ENCODE results near the gene THBS4.

The THBS4 gene
- 0.09 to 0.77 (median 0.17) reads per million in 3 donors for total RNA-seq

DNA sequence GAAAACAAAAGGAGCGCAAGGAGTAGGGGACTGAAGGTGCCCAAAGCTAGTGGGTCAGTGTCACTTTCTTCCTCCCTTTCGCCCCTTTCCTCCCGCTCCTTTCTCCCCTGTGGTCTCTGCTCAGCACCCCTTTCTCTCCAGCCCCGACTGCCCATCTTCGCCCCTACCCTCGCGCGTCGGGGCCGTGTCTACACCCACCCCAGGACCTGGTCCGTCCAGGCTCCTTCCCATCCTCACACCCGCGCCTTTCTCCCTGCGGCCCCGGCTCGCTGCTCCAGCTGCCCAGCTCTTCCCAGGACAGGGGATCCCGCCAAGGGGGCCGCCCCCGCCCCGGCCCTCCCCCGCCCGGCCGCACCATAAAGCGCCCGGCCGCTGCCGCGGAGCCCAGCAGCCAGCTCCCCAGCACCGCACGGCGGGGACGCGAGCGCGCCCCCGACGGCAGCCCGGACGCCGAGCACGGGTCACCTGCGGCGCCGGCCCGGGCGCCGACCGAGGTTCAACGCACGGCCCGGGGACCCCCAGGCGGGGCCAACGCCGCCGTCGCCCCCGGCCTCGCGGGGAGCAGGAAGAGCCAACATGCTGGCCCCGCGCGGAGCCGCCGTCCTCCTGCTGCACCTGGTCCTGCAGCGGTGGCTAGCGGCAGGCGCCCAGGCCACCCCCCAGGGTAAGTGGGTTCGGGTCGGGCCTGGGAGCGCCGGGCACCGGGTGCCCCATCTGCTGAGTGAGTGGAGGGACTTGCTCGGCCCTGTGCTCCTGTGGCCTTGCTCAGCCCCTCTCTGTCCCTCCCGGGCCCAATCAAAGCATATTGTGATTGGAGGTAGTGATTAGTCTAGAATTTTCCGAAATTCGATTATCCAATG, at the start of gene THBS4:
TSS of gene THBS4 (plus strand) at position 387 of the 860 bp plus-strand sequence. CDS start at position 577, 190 bp downstream.
- Histone ChIP-seq H3K4me3 (ENCODE audit: insufficient read depth, low read depth, low read length, poor library complexity, severe bottlenecking) (no peak within 1 kb of the TSS), H3K27me3 (replicated peaks; ENCODE audit: control insufficient read depth, insufficient read depth, low read length, poor library complexity, severe bottlenecking) (peaks cover 9% of the 10 kb centered on the region), H3K4me1 (ENCODE audit: control insufficient read depth, insufficient read depth, low read length, poor library complexity, severe bottlenecking) (no peaks in the 10 kb centered on the region), H3K36me3 (ENCODE audit: control insufficient read depth, insufficient read depth, low read length) (no peaks in the 10 kb centered on the region), H3K9me3 (ENCODE audit: control insufficient read depth, low read length) (no peaks in the 10 kb centered on the region), H3K27ac (ENCODE audit: insufficient read depth, low read length, poor library complexity, severe bottlenecking) (no peak within 1 kb of the TSS)
- no peak for DNase-seq

DNA sequence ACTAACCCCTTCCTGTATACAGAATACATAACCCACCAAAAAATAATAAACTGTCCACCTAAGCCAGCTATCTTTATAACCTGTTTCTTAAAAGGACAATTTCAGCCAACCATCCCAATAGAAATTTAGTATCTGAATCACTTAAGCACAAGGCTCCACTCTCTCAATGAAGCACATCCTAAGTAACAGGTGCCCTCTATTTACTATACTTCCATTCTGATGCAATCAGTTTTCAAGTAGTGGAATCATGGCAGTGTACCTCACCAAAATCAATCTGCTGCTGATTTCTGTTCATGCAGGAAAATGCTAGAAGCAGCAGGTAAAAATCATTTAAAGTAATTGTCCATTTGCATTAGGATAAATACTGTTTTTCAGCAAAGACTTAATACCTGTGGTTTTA, 48.9 kb upstream of the THBS4 start:
- Histone ChIP-seq H3K27ac (ENCODE audit: insufficient read depth, low read length, poor library complexity, severe bottlenecking) (no peak overlapping the region), H3K27me3 (replicated peaks; ENCODE audit: control insufficient read depth, insufficient read depth, low read length, poor library complexity, severe bottlenecking) (no peaks in the 10 kb centered on the region), H3K4me1 (ENCODE audit: control insufficient read depth, insufficient read depth, low read length, poor library complexity, severe bottlenecking) (peaks cover 3% of the 10 kb centered on the region), H3K9me3 (ENCODE audit: control insufficient read depth, low read length) (no peaks in the 10 kb centered on the region), H3K36me3 (ENCODE audit: control insufficient read depth, insufficient read depth, low read length) (peaks cover 47% of the 10 kb centered on the region), H3K4me3 (ENCODE audit: insufficient read depth, low read depth, low read length, poor library complexity, severe bottlenecking) (no peak overlapping the region)
- no peak for DNase-seq

DNA sequence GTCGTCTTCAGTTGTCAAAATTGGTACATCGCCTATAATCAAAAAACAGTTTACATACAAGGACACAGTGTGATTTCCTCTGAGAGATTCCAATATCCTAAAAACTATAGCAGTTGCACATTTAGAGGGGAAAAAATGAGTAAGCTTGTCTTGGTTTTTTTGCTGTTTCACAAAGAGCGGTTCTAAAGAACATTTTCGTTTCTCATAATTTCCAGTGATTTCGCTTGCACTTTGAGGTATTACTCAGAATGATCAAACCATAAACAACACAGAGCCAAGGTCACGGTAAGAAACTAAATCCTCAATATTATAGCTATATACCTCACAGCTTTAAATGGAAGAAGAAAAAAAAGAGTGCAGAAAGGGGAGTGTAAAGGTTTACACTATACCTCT, 44.9 kb upstream of the THBS4 start:
- H3K4me3 ChIP-seq (ENCODE audit: insufficient read depth, low read depth, low read length, poor library complexity, severe bottlenecking): peak overlapping the region; percentile 89
- H3K4me1 ChIP-seq (ENCODE audit: control insufficient read depth, insufficient read depth, low read length, poor library complexity, severe bottlenecking): peaks cover 6% of the 10 kb centered on the region
- H3K27ac ChIP-seq (ENCODE audit: insufficient read depth, low read length, poor library complexity, severe bottlenecking): peak overlapping the region; percentile 74
- no peak for DNase-seq
- H3K9me3 ChIP-seq (ENCODE audit: control insufficient read depth, low read length): no peaks in the 10 kb centered on the region
- H3K27me3 ChIP-seq (replicated peaks; ENCODE audit: control insufficient read depth, insufficient read depth, low read length, poor library complexity, severe bottlenecking): no peaks in the 10 kb centered on the region
- peaks cover 20% of the 10 kb centered on the region for H3K36me3 ChIP-seq (ENCODE audit: control insufficient read depth, insufficient read depth, low read length)

DNA sequence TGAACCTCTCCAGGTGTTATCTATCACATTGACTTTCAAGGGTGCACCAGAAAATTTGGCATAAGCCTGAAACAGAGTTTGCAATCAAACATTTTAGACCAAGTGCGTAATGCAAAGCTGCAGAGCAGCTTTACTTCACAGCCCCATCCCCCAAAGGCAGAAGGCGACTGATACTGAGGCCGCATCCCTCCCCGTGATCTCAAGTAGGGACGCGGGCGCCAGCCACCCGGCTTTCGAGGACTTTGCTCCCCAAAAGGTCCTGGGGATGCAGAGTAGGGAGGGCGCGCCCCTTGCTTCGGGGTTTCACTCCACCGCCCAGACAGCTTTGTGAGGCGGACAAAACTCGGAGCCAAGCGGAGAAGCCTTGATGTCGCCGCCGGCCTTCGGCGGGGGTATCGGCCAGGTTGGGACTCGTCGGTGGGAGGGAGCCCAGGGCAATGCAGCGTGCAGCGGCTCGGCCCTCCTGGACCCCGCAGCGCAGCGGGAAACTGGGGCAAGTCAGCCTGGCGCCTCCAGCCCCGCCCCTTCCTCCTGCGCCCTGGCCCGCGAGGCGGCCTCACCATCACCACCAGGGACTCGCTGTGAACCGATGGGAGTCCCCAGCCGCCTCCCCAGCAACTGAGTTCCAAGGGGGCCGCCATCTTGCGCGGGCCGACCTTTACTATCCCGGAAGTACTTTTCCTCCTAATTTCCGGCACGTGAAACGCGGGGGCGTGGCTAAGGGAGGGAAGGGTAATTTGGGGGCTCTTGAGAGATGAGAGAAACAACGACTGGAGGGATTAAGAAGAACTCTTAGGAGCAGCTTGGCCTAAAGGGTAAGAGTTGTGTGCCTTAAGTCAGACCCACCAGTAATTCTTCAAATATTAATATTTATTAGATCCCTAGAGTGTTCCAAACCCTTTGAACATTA, 44.3 kb upstream of the THBS4 start, which contains the start of gene MTX3:
TSS of gene MTX3 (minus strand) at position 665 of the 910 bp plus-strand sequence. CDS start at position 641, 24 bp downstream.
- Histone ChIP-seq H3K4me3 (ENCODE audit: insufficient read depth, low read depth, low read length, poor library complexity, severe bottlenecking) (peak within 1 kb of the TSS; percentile 89), H3K36me3 (ENCODE audit: control insufficient read depth, insufficient read depth, low read length) (peaks cover 15% of the 10 kb centered on the region), H3K27ac (ENCODE audit: insufficient read depth, low read length, poor library complexity, severe bottlenecking) (peak within 1 kb of the TSS; percentile 74), H3K9me3 (ENCODE audit: control insufficient read depth, low read length) (no peaks in the 10 kb centered on the region), H3K4me1 (ENCODE audit: control insufficient read depth, insufficient read depth, low read length, poor library complexity, severe bottlenecking) (peaks cover 6% of the 10 kb centered on the region), H3K27me3 (replicated peaks; ENCODE audit: control insufficient read depth, insufficient read depth, low read length, poor library complexity, severe bottlenecking) (no peaks in the 10 kb centered on the region)
- DNase-seq: peak; percentile 72 to 82 (median 74)

- Histone ChIP-seq H3K36me3 (ENCODE audit: control insufficient read depth, insufficient read depth, low read length) (peaks cover 6% of the 10 kb centered on the region), H3K4me3 (ENCODE audit: insufficient read depth, low read depth, low read length, poor library complexity, severe bottlenecking) (no peak overlapping the region), H3K4me1 (ENCODE audit: control insufficient read depth, insufficient read depth, low read length, poor library complexity, severe bottlenecking) (peaks cover 6% of the 10 kb centered on the region), H3K9me3 (ENCODE audit: control insufficient read depth, low read length) (no peaks in the 10 kb centered on the region), H3K27me3 (replicated peaks; ENCODE audit: control insufficient read depth, insufficient read depth, low read length, poor library complexity, severe bottlenecking) (no peaks in the 10 kb centered on the region), H3K27ac (ENCODE audit: insufficient read depth, low read length, poor library complexity, severe bottlenecking) (no peak overlapping the region)
- no peak for DNase-seq
These were observed 42.1 kb upstream of the THBS4 start for GRCh38 chr5:79992891-79993657.

- no peaks in the 10 kb centered on the region for H3K4me1 ChIP-seq (ENCODE audit: control insufficient read depth, insufficient read depth, low read length, poor library complexity, severe bottlenecking)
- no peaks in the 10 kb centered on the region for H3K9me3 ChIP-seq (ENCODE audit: control insufficient read depth, low read length)
- no peaks in the 10 kb centered on the region for H3K27me3 ChIP-seq (replicated peaks; ENCODE audit: control insufficient read depth, insufficient read depth, low read length, poor library complexity, severe bottlenecking)
- no peak for DNase-seq
- H3K27ac ChIP-seq (ENCODE audit: insufficient read depth, low read length, poor library complexity, severe bottlenecking): no peak overlapping the region
- H3K4me3 ChIP-seq (ENCODE audit: insufficient read depth, low read depth, low read length, poor library complexity, severe bottlenecking): no peak overlapping the region
- H3K36me3 ChIP-seq (ENCODE audit: control insufficient read depth, insufficient read depth, low read length): no peaks in the 10 kb centered on the region
These were observed 35.4 kb upstream of the THBS4 start for GRCh38 chr5:79999722-80000121.

DNA sequence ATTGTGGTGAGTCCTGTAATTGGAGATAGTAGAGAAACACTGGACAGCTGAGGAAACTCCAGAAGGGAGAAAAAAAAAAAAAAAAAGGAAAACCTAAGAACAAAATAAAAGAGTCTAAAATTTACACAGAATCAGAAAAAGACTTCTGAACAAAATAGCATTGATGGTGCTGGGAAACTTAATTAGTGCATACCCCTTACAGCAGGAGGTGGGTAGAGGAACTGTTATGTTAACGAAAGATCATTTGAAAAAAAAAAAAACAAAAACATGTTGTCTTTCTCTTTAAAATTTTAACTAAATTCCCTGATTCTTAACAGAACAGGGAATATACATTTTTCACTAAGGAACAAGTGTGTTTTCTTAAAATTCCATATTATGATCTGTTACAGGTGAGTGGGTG, 32.5 kb upstream of the THBS4 start:
- no peak for DNase-seq
- Histone ChIP-seq H3K4me1 (ENCODE audit: control insufficient read depth, insufficient read depth, low read length, poor library complexity, severe bottlenecking) (no peaks in the 10 kb centered on the region), H3K27ac (ENCODE audit: insufficient read depth, low read length, poor library complexity, severe bottlenecking) (no peak overlapping the region), H3K4me3 (ENCODE audit: insufficient read depth, low read depth, low read length, poor library complexity, severe bottlenecking) (no peak overlapping the region), H3K36me3 (ENCODE audit: control insufficient read depth, insufficient read depth, low read length) (no peaks in the 10 kb centered on the region), H3K9me3 (ENCODE audit: control insufficient read depth, low read length) (no peaks in the 10 kb centered on the region), H3K27me3 (replicated peaks; ENCODE audit: control insufficient read depth, insufficient read depth, low read length, poor library complexity, severe bottlenecking) (no peaks in the 10 kb centered on the region)

- no peaks in the 10 kb centered on the region for H3K36me3 ChIP-seq (ENCODE audit: control insufficient read depth, insufficient read depth, low read length)
- H3K4me1 ChIP-seq (ENCODE audit: control insufficient read depth, insufficient read depth, low read length, poor library complexity, severe bottlenecking): no peaks in the 10 kb centered on the region
- H3K27me3 ChIP-seq (replicated peaks; ENCODE audit: control insufficient read depth, insufficient read depth, low read length, poor library complexity, severe bottlenecking): no peaks in the 10 kb centered on the region
- no peak for DNase-seq
- no peak overlapping the region for H3K27ac ChIP-seq (ENCODE audit: insufficient read depth, low read length, poor library complexity, severe bottlenecking)
- no peak overlapping the region for H3K4me3 ChIP-seq (ENCODE audit: insufficient read depth, low read depth, low read length, poor library complexity, severe bottlenecking)
- H3K9me3 ChIP-seq (ENCODE audit: control insufficient read depth, low read length): no peaks in the 10 kb centered on the region
These were observed 26.0 kb upstream of the THBS4 start for GRCh38 chr5:80008995-80009765.
